OCI-LY1 (cell line): ENCODE measurements around the gene RGS11.
A peak's percentile ranks its signal among the peaks of the same experiment; 100 is the strongest.

Experiments used
- H2AFZ ChIP-seq: fragments of 200-600 bp; sonication (generic), shearing (Covaris generic); 2 replicates; pipeline ENCODE4 v1.6.0; 2014; ENCODE audit warnings: antibody characterized with exemption, mild to moderate bottlenecking, low read length
- H3F3A ChIP-seq: fragments of 200-600 bp; sonication (generic), shearing (Covaris generic); 2 replicates; pipeline ENCODE4 v1.6.0; 2014; ENCODE audit warnings: mild to moderate bottlenecking, antibody characterized with exemption, low read length, moderate library complexity; ENCODE audit not compliant: insufficient read depth
- H3K27ac ChIP-seq: fragments of 200-600 bp; sonication (generic); 2 replicates; pipeline ENCODE4 v1.5.1; 2014; ENCODE audit warnings: low read length, mixed run types, mild to moderate bottlenecking, low read depth; ENCODE audit not compliant: poor library complexity, severe bottlenecking
- H3K27me3 ChIP-seq: fragments of 200-600 bp; sonication (generic); 2 replicates; pipeline ENCODE4 v1.6.0; 2014; ENCODE audit warnings: antibody characterized with exemption, mild to moderate bottlenecking, low read length, moderate library complexity; ENCODE audit not compliant: insufficient read depth
- H3K36me3 ChIP-seq: fragments of 200-600 bp; sonication (generic); 2 replicates; pipeline ENCODE4 v1.6.1; 2014; ENCODE audit warnings: mild to moderate bottlenecking, antibody characterized with exemption, low read length, moderate library complexity, mixed read lengths; ENCODE audit not compliant: insufficient read depth
- H3K4me1 ChIP-seq: fragments of 200-600 bp; sonication (generic); 2 replicates; pipeline ENCODE4 v1.5.1; 2014; ENCODE audit warnings: mild to moderate bottlenecking, low read length, moderate library complexity; ENCODE audit not compliant: insufficient read depth, severe bottlenecking
- H3K4me2 ChIP-seq: fragments of 200-600 bp; sonication (generic), shearing (Covaris generic); 2 replicates; pipeline ENCODE4 v1.6.1; 2014; ENCODE audit warnings: low read length
- H3K4me3 ChIP-seq: fragments of 200-600 bp; sonication (generic); 2 replicates; pipeline ENCODE4 v1.5.1; 2014; ENCODE audit warnings: low read length, low read depth, mild to moderate bottlenecking, mixed read lengths; ENCODE audit not compliant: poor library complexity, severe bottlenecking
- H3K79me2 ChIP-seq: fragments of 200-600 bp; shearing (Covaris generic); 2 replicates; pipeline ENCODE4 v1.6.1; 2016; ENCODE audit warnings: mixed run types, low read length, mixed read lengths; ENCODE audit not compliant: insufficient read depth
- H3K9ac ChIP-seq: fragments of 200-600 bp; sonication (generic), shearing (Covaris generic); 2 replicates; pipeline ENCODE4 v1.6.1; 2014; ENCODE audit warnings: mild to moderate bottlenecking, low read length, mixed read lengths
- H3K9me2 ChIP-seq: fragments of 200-600 bp; sonication (generic), shearing (Covaris generic); 2 replicates; pipeline ENCODE4 v1.6.1; 2014; ENCODE audit warnings: low read depth, mild to moderate bottlenecking, low read length, mixed read lengths
- H3K9me3 ChIP-seq: fragments of 200-600 bp; shearing (Covaris generic); 2 replicates; pipeline ENCODE4 v1.6.1; 2014; ENCODE audit warnings: low read length, mixed read lengths
- H4K20me1 ChIP-seq: fragments of 200-600 bp; sonication (generic), shearing (Covaris generic); 2 replicates; pipeline ENCODE4 v1.6.0; 2016; ENCODE audit warnings: mild to moderate bottlenecking, low read length; ENCODE audit not compliant: insufficient read depth
- EZH2 ChIP-seq: fragments of 200-600 bp; sonication (generic), shearing (Covaris generic); IDR thresholded peaks from 2 replicates; pipeline ENCODE4 v1.8.0; 2017; ENCODE audit warnings: borderline replicate concordance, mixed run types, mild to moderate bottlenecking, antibody characterized with exemption, low read length, moderate library complexity, mixed read lengths
- TF ChIP-seq, protein P1 (sequence below): fragments of 200-600 bp; sonication (generic), shearing (Covaris generic); IDR thresholded peaks from 2 replicates; pipeline ENCODE4 v1.5.1; 2017; ENCODE audit warnings: mild to moderate bottlenecking, antibody characterized with exemption, low read length, moderate library complexity, mixed read lengths

RGS11 gene

DNA sequence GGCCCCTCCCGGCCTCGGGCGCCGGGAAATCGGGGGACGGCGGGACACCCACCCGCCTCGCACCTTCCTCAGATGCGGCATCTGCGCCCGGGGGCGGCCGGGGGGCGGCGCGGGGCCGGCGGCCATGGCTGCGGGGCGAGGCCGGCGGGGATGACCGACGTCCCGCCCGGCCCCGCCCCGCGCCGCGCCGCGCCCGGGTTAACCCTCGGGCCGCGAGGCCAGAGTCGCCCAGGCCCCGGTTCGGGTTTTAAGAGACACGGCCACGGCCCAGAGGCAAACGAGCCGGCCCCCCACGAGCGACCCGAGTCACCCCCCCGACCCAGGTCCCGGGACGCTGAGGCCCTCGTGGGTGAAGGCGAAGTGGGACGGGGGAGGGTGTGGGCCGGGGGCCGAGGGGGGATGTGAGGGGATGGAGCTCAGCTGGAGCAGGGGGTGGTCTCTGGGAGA, at the start of gene RGS11:
RGS11 (minus strand) TSS at position 159 of the 447 bp plus-strand sequence; CDS start at position 126, 33 bp downstream.
- Histone ChIP-seq H3K79me2 (no peaks in the 10 kb centered on the region), H3K4me1 (peaks cover 9% of the 10 kb centered on the region), H3K27ac (no peak within 1 kb of the TSS), H3K4me2 (peak within 1 kb of the TSS; percentile 64), H3K4me3 (peak within 1 kb of the TSS; percentile 47), H3F3A (no peaks in the 10 kb centered on the region), H3K9ac (no peak within 1 kb of the TSS), H3K36me3 (no peaks in the 10 kb centered on the region), H3K9me2 (no peaks in the 10 kb centered on the region), H2AFZ (no peak within 1 kb of the TSS), H3K27me3 (peaks cover 7% of the 10 kb centered on the region; the same call in 1 of the 2 replicates), H3K9me3 (no peaks in the 10 kb centered on the region), H4K20me1 (no peaks in the 10 kb centered on the region)
- TF ChIP-seq EZH2: no peak
- TF ChIP-seq, protein P1, sequence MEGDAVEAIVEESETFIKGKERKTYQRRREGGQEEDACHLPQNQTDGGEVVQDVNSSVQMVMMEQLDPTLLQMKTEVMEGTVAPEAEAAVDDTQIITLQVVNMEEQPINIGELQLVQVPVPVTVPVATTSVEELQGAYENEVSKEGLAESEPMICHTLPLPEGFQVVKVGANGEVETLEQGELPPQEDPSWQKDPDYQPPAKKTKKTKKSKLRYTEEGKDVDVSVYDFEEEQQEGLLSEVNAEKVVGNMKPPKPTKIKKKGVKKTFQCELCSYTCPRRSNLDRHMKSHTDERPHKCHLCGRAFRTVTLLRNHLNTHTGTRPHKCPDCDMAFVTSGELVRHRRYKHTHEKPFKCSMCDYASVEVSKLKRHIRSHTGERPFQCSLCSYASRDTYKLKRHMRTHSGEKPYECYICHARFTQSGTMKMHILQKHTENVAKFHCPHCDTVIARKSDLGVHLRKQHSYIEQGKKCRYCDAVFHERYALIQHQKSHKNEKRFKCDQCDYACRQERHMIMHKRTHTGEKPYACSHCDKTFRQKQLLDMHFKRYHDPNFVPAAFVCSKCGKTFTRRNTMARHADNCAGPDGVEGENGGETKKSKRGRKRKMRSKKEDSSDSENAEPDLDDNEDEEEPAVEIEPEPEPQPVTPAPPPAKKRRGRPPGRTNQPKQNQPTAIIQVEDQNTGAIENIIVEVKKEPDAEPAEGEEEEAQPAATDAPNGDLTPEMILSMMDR: no peak

DNA sequence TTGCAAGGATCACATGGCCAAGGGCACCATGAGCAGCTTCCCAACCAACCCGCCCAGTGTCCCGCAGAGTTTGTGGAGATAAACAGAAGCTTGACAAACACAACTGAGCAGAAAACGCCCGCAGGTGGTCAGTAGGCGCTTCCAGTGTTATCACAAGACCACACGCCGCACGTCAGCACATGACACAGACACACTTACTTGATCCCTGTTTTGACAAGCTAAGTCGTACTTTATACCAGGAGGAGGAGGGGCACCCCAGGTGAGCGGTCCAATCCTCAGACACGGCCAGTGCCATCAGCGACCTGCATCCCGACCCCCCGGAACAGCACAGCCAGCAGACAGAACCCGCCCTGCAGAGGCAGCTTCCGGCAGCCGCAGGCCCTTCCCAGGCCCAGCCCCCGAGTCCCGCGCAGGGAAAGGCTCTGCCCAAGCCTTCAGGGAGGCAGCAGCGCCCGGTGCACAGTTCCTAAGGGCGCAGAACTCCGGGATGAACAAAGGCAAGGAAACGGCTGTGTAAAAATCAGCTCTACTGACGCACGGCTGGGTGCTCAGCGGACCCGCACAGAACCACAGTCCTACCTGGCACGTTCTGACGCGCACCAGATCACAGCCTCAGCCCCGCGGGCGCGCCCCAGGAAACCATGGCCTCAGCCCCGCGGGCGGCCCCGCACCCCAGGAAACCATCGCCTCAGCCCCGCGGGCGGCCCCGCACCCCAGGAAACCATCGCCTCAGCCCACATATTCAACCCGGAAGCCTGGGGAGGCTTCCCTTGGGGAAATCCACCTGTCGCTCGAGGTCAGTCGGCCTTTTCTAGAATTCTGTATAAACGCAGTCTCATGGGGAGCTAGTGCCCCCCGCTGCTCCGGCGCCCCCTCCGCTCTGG, 48.9 kb upstream of the RGS11 start:
- H3K4me1 ChIP-seq: peaks cover 44% of the 10 kb centered on the region
- H3K4me3 ChIP-seq: peak overlapping the region; percentile 45
- peak overlapping the region; percentile 39; the same call in 1 of the 2 replicates for H3K9ac ChIP-seq
- H3K27me3 ChIP-seq: no peaks in the 10 kb centered on the region
- H3K9me2 ChIP-seq: no peaks in the 10 kb centered on the region
- no peaks in the 10 kb centered on the region for H3F3A ChIP-seq
- peak overlapping the region; percentile 75 for H3K27ac ChIP-seq
- no peaks in the 10 kb centered on the region for H3K9me3 ChIP-seq
- no peaks in the 10 kb centered on the region for H4K20me1 ChIP-seq
- no peaks in the 10 kb centered on the region for H3K79me2 ChIP-seq
- H3K36me3 ChIP-seq: no peaks in the 10 kb centered on the region
- TF ChIP-seq EZH2: no peak
- TF ChIP-seq, protein P1: no peak
- H3K4me2 ChIP-seq: peak overlapping the region; percentile 64
- no peak overlapping the region for H2AFZ ChIP-seq

DNA sequence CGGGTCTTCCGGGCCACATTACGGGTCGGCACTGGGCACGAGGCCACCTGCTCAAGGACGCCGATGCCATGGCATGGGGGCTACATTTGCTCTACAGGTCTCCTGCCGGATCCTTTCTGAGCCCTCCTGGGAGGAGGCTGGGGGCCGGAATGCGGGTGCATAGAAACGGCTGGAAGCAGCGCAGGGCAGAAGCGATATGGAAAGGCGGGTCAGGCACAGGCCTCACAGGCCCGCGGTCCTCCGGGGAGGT, 48.4 kb upstream of the RGS11 start:
- H3K4me1 ChIP-seq: peaks cover 44% of the 10 kb centered on the region
- no peaks in the 10 kb centered on the region for H3F3A ChIP-seq
- peak overlapping the region; percentile 75 for H3K27ac ChIP-seq
- H3K79me2 ChIP-seq: no peaks in the 10 kb centered on the region
- no peaks in the 10 kb centered on the region for H3K27me3 ChIP-seq
- TF ChIP-seq, protein P1: no peak
- TF ChIP-seq EZH2: no peak
- H3K4me2 ChIP-seq: no peak overlapping the region; the same call in 1 of the 2 replicates
- no peaks in the 10 kb centered on the region for H3K9me3 ChIP-seq
- H3K4me3 ChIP-seq: no peak overlapping the region
- H3K9ac ChIP-seq: no peak overlapping the region
- no peaks in the 10 kb centered on the region for H4K20me1 ChIP-seq
- no peak overlapping the region for H2AFZ ChIP-seq
- H3K36me3 ChIP-seq: peaks cover under 1% of the 10 kb centered on the region; the same call in 1 of the 2 replicates
- no peaks in the 10 kb centered on the region for H3K9me2 ChIP-seq
